Stimulated activated naive CD8-positive, alpha-beta T cell treated with anti-CD3 and anti-CD28 coated beads, Interleukin-15, Interleukin-2, amounts not matched to agents 100 U/mL and 50 U/mL, for 24 hours (primary cell): ENCODE results near the gene SYT2.
A peak's percentile ranks its signal among the peaks of the same experiment; 100 is the strongest.
"Not testable (repeated sequence)": the region's sequence is repeated elsewhere in the genome, so short reads cannot be mapped to it uniquely, and the experiment has no call there.

ENCODE experiments used
- ATAC-seq: fragments of 150-1000 bp; cut with Tn5 transposase; one replicate; pipeline ENCODE4 v1.10.0; 2021
- DNase-seq: peaks from one replicate; pipeline ENCODE4 v3.0.0; 2021

SYT2 gene

DNA sequence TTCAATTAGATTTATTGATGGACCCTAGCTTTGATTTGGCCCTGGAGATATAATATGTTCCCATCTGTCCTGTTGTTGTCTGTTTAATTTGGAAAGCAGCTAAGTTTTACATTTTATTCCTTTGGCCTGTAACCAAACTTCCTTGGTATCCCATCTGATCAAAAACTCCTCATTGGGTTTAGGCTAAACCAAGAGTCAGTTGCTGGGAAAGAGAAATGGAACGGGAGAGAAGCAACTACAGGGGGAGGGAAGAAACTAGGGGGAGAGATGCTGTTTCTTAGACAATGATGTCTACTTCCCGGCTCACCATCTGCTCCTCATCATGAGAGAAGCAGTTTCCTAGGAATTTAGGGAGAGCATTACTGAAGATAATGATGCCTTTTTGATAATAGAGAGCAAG lies 141.8 kb downstream of the SYT2 start:
- ATAC-seq (no peak), DNase-seq (no peak)

DNA sequence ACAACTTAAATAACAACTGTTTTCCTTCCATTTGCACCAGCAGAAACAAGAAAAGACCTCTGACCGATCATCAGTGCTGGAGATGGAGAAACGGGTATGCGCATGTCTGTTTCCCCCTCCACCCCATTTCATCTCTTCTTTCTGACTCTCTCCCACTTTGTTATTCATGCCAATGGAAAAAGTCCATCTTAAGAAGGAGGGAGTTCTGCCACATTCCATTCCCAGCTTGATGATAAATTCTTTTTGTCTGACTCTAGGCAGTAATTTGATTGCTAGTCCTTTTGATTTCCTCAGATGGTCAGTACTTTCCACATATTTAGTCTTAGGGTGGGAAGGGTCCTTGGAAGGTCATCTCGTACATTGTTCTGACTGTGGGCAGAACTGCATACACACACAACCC lies 142.5 kb downstream of the SYT2 start:
- ATAC-seq, result no peak
- no peak for DNase-seq

DNA sequence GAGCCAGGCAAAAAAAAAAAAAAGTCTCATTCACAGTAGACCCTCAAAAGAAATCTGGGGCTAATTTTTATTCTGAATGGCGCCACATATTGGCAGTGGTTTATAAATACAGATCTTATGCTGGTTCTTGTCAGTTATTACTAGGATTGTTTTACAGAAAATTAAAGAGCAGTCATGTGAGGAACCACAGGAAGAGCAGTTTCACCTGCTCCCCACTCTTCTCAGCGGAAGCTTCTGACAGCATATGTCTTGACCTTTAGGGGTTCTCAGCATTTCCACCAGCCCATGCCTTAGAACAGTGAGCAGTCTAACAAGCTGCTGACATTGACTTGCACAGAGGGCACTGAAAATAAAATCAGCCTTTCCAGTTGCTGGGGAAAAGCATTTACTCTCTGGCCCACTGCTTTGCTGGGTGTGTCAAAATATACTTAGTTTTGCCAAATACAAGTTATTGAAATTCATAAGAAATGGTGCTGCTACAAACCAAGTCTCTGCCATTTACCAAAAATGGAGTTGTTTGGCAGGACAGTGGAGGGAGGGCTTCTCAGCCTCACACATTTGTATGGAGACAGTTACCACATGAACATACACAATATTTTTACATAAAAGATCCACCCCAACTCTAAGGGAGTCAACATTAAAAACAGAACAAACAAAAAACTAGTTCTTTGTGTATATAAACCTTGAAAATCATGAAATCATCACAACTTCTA lies 144.2 kb downstream of the SYT2 start:
- peak; percentile 22 for DNase-seq
- peak; percentile 93 for ATAC-seq

DNA sequence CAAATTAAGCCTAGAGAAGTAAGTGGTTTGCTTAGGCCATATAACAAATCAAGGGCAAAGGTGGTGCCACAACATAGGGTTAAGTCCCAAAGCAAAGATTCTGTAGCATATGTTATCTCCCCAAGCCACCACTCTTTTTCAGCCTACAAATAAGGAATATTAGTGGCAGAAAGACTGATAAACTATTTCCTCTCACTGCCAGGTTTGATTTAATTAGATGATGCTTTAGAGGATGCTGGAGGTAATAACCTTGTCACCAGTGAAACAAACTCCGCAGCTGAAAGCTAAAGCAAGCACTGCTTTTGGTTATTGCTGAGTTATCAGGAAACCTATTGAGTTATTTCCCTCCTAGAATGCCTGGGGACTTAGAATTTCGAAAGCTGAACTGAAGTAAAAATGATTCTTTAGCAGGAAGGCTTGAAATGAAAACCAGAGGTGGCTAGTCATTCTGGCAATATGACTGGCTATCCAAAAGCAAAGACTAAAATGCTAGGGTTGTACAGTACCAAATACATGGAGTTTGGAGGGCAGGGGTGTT lies 145.2 kb downstream of the SYT2 start:
- no peak for ATAC-seq
- no peak for DNase-seq

DNA sequence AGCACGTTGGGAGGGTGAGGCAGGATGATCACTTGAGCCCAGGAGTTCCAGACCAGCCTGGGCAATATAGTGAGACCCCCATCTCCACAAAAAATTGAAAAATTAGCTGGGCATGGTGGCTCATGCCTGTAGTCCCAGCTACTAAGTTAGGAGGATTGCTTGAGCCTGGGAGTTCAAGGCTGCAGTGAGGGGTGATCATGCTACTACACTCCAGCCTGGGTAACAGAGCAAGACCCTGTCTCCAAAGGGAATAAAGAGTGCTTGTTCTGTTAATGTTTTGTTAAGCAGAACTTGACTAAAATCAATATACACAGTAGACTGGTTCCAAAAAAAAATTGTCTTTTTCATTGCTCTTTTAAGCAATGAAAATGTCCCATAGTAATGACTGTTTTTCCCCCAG lies 146.4 kb downstream of the SYT2 start:
- ATAC-seq (no peak), DNase-seq (no peak)

DNA sequence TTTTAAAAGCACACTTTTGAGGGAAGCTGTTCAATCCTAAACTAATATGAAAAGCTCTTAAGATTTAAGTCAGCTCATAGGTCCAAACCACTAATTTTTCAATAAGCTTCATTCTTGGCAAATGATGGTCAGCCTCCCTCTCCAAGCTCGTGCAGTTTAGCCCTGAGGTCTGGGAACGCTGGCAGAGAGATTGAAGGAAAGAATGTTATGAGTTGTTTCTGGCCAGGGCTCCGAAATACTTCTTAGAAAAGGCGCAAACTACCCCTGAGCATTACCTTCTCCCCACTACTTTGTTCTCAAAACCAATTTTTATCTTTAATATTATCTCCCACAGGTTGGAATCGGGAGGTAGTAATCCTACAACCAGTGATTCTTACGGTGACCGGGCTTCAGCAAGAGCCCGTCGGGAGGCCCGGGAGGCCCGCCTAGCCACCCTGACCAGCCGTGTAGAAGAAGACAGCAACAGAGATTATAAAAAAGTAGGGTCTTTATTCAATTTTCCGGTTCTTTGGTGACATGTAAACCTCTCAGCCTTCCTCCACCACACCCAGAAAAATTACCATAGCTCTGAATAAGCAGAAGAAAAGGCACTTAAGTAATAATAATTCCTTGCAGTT lies 147.7 kb downstream of the SYT2 start:
- ATAC-seq, result no peak
- DNase-seq, result no peak

DNA sequence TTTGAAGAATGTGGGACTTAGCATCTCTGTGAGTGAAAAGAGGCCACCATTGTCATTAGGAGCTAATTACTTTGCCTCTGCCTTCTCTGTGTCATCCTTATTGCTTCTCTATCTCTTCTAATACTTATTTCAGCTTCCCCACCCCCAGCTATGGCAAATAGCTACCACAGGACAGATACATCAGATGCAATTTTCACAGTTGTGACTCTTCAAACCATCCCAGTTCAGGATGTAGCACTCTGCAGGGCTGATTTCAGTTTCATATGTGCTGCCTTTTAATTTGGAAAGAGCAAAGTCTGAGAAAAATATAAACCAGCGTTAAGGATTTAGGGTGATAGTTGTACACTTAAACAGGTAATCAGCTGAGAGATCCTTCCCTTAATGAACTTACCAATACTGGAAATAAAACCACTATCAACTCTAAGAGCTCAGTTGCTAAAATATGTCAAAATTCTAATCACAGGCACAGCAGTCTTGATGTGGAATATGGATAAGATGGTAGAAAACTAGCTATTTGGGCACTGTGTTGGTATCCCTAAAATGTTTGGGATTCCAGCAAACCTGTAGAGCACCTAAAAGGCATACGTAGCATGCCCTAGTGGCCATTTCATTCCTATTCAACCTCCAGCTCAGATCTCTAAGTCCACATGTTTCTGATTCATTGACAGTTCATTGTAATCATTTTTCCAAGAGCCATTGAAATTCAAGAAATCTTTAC lies 148.4 kb downstream of the SYT2 start:
- DNase-seq, result no peak
- ATAC-seq, result no peak

DNA sequence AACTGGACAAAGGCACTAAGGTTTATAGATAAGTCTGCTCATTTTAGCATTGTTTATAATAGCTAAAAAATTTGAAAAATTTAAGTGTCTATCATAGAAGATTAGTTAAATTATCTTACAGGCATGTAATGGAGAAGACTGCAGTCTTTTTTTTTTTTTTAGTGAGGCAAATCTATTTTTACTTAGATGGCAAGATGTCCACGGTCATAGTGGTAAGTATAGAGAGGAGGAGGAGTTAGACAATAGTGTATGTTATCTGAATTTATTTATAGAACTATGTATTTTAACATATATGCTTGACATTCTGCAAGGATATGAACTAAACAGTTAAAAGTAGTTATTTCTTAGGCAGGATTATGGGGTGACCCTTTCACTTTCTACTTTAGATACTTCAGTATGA lies 149.0 kb downstream of the SYT2 start:
- DNase-seq (no peak), ATAC-seq (no peak)

DNA sequence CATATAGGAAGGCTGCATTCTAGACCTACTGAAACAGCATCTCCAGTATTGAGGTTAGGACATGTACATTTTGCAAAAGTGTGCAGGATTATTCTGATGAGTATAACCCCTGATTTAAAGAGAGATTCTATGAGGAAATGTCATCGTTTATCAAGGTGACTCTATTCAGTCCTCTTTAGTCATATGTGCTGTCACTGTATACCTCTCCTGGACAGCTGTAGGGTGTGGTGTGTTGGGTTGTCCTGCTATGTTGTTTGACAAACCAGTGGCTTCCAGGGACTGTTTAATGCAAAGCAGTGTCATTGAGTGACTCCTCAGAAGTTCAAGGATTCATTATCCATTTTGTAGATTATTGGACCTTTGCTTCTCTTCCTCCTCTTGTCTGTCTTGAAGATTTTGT lies 152.6 kb downstream of the SYT2 start:
- ATAC-seq, DNase-seq: not testable (repeated sequence)

DNA sequence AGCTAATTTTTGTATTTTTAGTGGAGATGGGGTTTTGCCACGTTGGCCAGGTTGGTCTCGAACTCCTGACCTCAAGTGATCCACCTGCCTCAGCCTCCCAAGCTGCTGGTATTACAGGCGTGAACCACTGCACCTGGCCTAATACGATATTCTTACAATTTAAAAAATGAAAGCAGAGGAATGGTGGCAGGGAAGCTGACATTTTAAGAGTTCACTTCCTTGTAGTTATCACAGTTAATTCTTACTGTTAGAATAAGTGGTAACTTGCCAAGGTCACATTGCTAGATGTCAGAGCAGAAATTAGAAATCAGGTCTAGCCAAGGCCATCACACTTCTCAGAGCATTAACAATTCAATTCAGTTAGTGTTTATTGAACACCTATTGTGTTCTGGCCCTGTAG lies 154.2 kb downstream of the SYT2 start:
- DNase-seq, ATAC-seq: not testable (repeated sequence)

DNA sequence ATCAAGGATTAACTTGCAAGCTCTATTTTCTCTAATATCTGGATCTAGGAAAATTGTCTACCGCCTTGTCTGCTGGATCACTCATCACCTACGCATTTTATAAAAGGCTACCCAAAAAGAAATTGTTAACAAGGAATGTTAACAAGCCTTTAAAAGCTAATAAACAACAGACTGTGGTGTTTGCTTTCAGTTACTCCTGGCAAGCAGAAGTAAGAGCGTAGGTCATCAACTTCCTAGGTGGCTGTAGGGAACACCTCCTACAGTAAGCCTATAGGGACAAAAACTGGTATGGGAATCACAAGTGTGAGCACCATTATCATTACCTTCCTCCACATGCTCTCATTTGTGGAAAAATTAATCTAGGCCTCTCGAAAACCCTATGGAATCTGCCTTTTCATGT lies 155.6 kb downstream of the SYT2 start:
- not testable (repeated sequence) for DNase-seq, ATAC-seq

DNA sequence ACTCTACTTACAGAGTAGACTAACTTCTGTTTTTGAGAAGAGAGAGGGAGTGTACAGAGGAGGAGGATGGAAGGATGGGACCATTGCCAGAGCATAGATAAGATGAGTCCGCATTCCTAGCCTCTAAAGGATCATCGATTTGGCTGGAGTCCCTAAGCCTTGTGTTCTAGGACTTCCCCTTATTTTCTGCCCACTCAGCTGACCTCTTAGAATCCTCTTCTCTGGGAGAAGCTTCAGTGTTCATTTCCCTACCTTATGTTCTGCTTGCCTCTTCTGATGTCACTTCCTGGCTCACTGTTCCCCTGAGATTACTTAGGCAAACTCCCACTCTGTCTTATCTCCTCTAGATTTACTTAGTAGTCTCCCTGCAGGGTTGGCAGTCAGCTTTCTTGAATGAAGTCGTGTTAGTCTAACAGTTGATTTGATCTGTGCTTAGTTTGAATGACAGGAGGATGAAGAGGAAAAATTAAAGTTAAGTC lies 156.7 kb downstream of the SYT2 start:
- ATAC-seq (peak; percentile 49), DNase-seq (no peak)

DNA sequence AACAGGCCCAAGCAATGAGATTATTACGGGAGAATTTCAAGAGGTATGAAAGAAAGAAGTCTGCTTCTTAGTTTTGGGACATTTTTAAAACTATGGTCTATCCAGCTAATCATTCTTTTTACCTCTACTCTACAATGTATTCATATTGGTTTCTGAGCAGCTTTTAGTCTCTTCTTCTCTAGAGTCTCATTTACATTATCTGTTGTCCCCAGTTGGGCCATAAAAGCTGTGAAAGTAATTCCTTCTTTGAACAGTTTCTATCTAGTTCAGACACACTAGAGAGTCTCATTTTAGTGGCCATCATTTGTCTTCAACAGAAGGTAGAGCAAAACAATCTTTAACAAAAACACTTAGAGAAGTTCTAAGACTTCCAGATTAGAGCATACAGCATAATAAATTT lies 157.2 kb downstream of the SYT2 start:
- DNase-seq, ATAC-seq: not testable (repeated sequence)

DNA sequence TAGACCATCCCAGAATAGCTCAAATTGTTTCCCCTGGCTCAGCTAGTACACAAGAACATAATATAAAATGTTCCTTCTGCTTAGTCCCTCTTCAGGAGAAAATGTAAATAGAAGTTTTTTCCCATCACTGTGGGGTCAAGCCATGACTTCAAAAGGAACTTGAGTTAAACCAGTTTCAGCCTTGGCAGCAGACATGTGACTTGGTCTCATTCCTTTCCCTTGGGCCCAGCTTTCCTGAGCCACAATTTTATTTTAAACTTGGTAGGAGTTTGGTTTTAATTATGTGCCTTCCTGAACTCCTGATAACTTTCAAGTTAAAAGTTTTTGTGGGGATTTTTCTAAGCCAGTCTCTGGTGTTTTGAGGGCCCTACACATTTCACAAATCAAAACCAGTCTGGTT lies 157.6 kb downstream of the SYT2 start:
- not testable (repeated sequence) for DNase-seq, ATAC-seq

DNA sequence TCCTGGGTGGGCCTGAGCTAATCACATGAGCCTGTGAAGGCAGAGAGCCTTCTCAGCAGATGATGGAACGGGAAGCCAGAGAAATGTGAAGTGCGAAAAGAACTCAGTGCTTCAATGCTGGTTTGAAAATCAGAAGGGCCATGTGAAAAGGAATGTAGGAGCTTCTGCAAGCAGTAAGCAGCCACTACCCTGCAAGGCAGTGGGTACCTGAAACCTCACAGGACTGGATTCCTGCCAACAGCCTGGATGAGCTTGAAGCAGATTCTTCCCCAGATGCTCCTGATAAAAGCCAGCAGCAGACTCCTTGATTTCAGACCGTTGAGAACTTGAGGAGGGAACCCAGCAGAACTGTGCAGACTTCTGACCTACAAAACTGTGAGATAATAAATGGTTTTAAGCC lies 158.6 kb downstream of the SYT2 start:
- ATAC-seq (no peak), DNase-seq (no peak)

DNA sequence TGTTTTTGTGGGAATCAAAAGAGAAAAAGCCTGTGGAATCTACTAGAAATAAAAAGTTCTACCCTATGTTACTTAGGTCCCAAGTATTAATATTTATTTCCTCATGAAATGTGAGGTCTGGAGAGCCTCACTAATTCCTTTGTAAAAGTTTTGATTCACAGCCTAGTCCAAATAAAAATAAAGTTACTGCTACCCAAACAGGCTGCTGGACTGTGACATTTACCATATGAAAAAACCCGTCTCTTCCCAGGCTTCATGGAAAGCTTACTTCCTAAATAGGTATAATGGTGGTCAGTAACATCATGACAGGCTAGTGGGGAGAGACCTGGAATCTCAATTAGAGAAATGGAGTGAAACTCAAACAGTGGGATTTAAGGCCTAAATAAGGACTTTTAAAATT lies 160.2 kb downstream of the SYT2 start:
- ATAC-seq, DNase-seq: not testable (repeated sequence)

DNA sequence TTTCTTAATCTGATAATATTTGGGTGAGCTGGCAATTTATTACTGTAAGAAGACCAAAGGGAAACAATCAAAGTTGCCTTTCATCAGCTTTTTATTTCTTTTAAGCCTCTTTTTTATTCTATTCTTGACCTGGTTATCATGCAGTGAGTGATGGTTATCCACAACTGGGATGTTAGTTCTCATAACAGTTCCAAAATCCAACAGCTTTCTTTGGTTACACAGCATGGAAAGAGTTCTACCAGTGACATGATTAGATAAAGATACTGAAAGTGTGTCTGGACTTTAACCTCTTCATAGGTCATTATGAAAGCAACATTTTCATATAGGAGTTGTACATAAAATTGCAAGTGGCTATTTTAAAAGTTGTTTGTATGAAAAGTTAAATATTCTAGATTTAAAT lies 163.0 kb downstream of the SYT2 start:
- ATAC-seq, result no peak
- DNase-seq, result no peak

DNA sequence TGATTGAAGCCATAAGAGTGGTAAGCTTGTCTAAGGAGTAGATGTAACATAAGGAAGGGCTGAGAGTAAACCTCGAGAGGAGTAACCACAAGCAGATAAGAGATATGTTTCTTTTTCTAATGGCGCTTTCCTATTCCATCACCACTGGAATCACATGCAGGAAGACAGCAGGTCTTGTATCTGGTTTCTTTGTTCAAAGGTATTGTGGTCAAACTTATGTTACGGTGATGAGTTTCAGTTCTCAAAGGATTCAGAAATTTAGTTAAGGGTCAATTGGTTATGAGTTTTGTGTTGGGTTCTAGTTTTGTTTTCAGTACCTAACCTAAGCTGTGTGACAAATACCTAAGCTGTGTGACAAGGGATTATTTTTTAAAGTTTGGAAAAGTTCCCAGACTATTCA lies 163.5 kb downstream of the SYT2 start:
- peak; percentile 36 for ATAC-seq
- DNase-seq, result not testable (repeated sequence)

DNA sequence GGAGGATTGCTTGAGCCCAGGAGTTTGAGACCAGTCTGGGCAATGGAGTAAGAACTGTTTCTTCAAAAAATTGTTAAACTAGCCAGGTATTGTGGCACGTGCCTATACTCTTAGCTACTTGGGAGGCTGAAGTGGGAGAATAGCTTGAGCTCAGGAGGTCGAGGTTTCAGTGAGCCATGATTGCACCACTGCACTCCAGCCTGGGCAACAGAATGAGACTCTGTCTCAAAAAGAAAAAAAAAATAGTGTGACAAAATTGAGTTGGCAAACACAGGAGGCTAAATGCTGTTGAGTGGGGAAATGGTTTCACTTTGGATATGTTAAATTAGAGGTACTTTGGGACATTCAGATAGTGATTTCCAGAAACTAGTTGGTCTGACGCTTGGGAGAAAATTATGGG lies 163.9 kb downstream of the SYT2 start:
- not testable (repeated sequence) for DNase-seq, ATAC-seq

DNA sequence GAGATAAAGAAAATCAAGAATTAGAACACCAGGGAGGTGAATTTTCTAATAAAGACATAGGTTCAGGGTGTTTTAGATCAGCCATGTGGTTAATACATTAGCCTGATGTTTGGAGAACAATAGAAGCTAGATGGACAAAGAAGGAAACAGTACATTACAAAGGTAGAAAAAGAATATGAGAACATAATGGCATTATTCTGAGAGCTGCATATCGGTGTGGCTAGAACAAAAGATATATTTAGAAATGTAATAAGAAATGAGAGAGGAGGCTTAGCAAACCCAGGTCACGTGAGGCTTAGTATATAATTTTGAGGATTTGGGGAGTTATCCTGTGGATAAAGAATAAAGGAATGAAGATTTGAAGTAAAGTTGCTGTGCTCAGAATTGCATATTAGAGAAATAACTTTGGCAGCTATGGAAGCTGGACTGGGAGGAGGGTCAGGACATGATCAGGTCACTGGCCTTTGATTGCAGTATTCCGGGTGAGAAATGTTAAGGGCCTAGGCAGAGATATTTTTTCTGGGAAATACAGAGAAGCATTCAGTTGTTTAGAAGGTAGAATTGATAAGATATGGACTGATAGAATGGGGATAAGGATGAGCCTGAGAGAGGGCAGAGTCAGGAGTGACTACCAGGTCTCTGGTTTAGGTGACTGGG lies 164.5 kb downstream of the SYT2 start:
- not testable (repeated sequence) for DNase-seq, ATAC-seq

DNA sequence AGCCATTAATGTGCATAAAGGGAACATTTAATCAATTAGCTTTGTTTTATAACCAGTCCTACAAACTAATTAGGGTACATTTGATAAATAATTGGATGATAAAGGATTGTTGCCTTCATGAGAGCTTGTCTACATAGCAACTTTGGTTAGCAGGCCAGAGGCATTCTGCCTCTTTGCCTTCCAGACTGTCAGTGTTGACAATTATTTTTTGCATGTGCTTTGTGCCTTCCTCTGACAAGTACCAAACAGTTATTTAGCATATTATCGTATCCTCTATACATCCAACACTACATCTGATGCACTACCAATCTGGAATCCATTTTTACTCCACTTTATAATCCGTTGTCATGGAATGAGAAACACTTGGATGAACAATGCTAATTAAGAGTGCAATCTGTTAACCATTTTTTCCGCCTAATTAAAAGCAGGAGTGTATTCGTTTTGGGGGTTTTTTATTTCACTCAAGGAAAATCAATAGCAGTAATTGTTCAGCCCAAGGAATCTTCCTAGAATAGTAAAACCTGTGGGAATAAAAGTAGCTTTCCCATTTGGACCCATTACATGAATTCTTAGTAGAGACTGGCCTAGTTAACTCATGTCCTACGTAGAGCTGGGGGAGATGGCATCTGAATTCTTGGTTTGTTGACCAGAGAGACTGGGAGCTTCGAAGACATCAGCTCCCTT lies 165.3 kb downstream of the SYT2 start:
- not testable (repeated sequence) for ATAC-seq, DNase-seq

DNA sequence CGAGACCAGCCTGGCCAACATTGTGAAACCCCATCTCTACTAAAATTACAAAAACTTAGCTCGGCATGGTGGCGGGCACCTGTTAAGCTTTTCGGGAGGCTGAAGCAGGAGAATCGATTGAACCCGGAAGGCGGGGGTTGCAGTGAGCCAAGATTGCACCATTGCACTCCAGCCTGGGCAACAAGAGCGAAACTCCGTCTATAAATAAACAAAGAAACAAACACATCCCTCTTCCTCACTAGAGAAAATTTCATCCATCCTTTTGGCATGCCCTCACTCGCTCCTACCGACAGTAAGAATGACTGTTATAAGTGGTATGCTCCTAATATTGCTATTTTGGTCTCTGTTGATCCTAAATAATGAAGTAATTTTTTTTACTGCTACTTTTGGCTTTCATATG lies 166.7 kb downstream of the SYT2 start:
- DNase-seq, ATAC-seq: not testable (repeated sequence)
